Stomach (tissue), 4 donors: ENCODE results near the gene CHCHD5.
"Not testable (repeated sequence)": the region's sequence is repeated elsewhere in the genome, so short reads cannot be mapped to it uniquely, and the experiment has no call there.

Source experiments
- POLR2A ChIP-seq, 4 donors: fragments of 450-650 bp; IDR thresholded peaks; one replicate each; pipeline ENCODE4 v1.6.1; 2016; ENCODE audit warnings: antibody characterized with exemption in 4 of 4, control low read depth in 2 of 4, mild to moderate bottlenecking in 1 of 4, moderate library complexity in 1 of 4
- TF ChIP-seq, protein P1 (sequence below), 7 experiments: fragments of 450-650 bp in 4 of 7; fragments of 200-600 bp in 3 of 7; sonication (generic) in 3 of 7; IDR thresholded peaks; one replicate each; pipeline ENCODE4 v1.5.1; 2016 to 2019; ENCODE audit warnings: antibody characterized with exemption in 7 of 7, control low read depth in 2 of 7, mild to moderate bottlenecking in 1 of 7

GRCh38 chr2:112566508-112566907, 17.9 kb upstream of the CHCHD5 start:
- not testable (repeated sequence) for TF ChIP-seq POLR2A (IDR thresholded peaks at IDR 0.05)
- TF ChIP-seq, protein P1, sequence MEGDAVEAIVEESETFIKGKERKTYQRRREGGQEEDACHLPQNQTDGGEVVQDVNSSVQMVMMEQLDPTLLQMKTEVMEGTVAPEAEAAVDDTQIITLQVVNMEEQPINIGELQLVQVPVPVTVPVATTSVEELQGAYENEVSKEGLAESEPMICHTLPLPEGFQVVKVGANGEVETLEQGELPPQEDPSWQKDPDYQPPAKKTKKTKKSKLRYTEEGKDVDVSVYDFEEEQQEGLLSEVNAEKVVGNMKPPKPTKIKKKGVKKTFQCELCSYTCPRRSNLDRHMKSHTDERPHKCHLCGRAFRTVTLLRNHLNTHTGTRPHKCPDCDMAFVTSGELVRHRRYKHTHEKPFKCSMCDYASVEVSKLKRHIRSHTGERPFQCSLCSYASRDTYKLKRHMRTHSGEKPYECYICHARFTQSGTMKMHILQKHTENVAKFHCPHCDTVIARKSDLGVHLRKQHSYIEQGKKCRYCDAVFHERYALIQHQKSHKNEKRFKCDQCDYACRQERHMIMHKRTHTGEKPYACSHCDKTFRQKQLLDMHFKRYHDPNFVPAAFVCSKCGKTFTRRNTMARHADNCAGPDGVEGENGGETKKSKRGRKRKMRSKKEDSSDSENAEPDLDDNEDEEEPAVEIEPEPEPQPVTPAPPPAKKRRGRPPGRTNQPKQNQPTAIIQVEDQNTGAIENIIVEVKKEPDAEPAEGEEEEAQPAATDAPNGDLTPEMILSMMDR (IDR thresholded peaks at IDR 0.05): not testable (repeated sequence)
